Measurements from ENCODE around the gene NLRP11. TPM values are rescaled to one million over a fixed set of nuclear protein-coding genes. Genes with fewer than 3 reads are reported as not detected.

NLRP11 gene
- total RNA-seq, 1 donor from 2014 or later = not detected

DNA sequence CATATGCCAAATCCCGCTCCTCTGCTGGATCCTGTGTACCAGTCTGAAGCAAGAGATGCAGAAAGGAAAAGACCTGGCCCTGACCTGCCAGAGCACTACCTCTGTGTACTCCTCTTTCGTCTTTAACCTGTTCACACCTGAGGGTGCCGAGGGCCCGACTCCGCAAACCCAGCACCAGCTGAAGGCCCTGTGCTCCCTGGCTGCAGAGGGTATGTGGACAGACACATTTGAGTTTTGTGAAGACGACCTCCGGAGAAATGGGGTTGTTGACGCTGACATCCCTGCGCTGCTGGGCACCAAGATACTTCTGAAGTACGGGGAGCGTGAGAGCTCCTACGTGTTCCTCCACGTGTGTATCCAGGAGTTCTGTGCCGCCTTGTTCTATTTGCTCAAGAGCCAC lies 26.6 kb upstream of the NLRP11 start:
- Mint-ChIP-seq H3K27me3 (ENCODE audit: low read depth) (no peaks in the 10 kb centered on the region), H3K4me1 (no peaks in the 10 kb centered on the region), H3K36me3 (peaks cover 4% of the 10 kb centered on the region), H3K27ac (no peak overlapping the region), H3K4me3 (no peak overlapping the region), H3K9me3 (peaks cover 52% of the 10 kb centered on the region)
- DNase-seq (ENCODE audit: low spot score in 2 of 2, unreplicated experiment in 2 of 2) = no peak
- TF ChIP-seq, protein P1, sequence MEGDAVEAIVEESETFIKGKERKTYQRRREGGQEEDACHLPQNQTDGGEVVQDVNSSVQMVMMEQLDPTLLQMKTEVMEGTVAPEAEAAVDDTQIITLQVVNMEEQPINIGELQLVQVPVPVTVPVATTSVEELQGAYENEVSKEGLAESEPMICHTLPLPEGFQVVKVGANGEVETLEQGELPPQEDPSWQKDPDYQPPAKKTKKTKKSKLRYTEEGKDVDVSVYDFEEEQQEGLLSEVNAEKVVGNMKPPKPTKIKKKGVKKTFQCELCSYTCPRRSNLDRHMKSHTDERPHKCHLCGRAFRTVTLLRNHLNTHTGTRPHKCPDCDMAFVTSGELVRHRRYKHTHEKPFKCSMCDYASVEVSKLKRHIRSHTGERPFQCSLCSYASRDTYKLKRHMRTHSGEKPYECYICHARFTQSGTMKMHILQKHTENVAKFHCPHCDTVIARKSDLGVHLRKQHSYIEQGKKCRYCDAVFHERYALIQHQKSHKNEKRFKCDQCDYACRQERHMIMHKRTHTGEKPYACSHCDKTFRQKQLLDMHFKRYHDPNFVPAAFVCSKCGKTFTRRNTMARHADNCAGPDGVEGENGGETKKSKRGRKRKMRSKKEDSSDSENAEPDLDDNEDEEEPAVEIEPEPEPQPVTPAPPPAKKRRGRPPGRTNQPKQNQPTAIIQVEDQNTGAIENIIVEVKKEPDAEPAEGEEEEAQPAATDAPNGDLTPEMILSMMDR (IDR thresholded peaks at IDR 0.05; ENCODE audit: unreplicated experiment) = no peak

DNA sequence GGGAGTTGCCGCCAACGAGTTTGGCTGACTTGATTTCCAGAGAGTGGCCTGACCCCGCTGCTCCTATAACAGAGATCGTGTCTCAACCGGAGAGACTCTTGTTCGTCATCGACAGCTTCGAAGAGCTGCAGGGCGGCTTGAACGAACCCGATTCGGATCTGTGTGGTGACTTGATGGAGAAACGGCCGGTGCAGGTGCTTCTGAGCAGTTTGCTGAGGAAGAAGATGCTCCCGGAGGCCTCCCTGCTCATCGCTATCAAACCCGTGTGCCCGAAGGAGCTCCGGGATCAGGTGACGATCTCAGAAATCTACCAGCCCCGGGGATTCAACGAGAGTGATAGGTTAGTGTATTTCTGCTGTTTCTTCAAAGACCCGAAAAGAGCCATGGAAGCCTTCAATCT lies 26.2 kb upstream of the NLRP11 start:
- TF ChIP-seq, protein P1 (IDR thresholded peaks at IDR 0.05; ENCODE audit: unreplicated experiment) = no peak
- H3K4me3 Mint-ChIP-seq = no peak overlapping the region
- H3K9me3 Mint-ChIP-seq = peaks cover 52% of the 10 kb centered on the region
- no peak overlapping the region for H3K27ac Mint-ChIP-seq
- no peaks in the 10 kb centered on the region for H3K27me3 Mint-ChIP-seq (ENCODE audit: low read depth)
- H3K36me3 Mint-ChIP-seq = peaks cover 4% of the 10 kb centered on the region
- H3K4me1 Mint-ChIP-seq = no peaks in the 10 kb centered on the region
- DNase-seq (ENCODE audit: low spot score in 2 of 2, unreplicated experiment in 2 of 2) = no peak

DNA sequence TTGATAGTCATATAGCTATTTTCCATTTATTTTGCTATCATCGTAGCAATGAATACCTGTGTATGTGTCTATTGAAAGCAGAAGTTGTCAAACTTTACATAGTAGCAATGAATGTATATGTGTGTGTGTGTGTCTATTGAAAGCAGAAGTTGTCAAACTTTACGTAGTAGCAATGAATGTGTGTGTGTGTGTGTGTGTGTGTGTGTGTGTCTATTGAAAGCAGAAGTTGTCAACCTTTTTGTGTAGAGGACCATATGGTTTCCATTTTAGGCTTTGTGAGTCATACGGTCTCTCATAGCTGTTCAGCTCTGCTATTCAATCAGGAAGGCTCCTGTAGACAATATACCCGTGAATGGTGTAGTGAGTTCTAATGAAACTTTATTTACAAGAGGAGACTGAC lies 25.4 kb upstream of the NLRP11 start:
- Mint-ChIP-seq H3K4me3 (no peak overlapping the region), H3K36me3 (peaks cover 5% of the 10 kb centered on the region), H3K27ac (no peak overlapping the region), H3K4me1 (no peaks in the 10 kb centered on the region), H3K27me3 (ENCODE audit: low read depth) (no peaks in the 10 kb centered on the region), H3K9me3 (peaks cover 57% of the 10 kb centered on the region)
- DNase-seq (ENCODE audit: low spot score in 2 of 2, unreplicated experiment in 2 of 2) = no peak
- TF ChIP-seq, protein P1 (IDR thresholded peaks at IDR 0.05; ENCODE audit: unreplicated experiment) = no peak

DNA sequence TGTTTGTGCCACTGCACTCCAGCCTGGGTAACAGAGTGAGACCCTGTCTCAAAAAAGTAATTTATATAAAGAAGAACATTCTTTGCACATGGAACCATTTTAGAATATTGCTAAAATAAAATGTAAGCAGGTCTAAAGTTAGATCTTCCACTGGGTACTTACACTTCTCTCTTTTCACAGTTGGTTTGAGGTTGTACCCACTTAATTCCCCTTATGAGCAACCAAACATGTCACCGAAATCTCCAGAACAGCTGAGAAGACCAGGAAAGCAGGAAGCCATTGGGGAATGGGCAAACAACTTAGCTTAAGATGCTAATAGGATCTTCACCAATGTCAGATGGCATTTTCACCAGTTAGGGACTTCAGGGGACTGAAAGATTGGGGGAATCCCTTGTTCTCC lies 23.4 kb upstream of the NLRP11 start:
- DNase-seq (ENCODE audit: low spot score in 2 of 2, unreplicated experiment in 2 of 2) = no peak
- H3K36me3 Mint-ChIP-seq = peaks cover 10% of the 10 kb centered on the region
- no peak overlapping the region for H3K27ac Mint-ChIP-seq
- no peaks in the 10 kb centered on the region for H3K4me1 Mint-ChIP-seq
- no peaks in the 10 kb centered on the region for H3K27me3 Mint-ChIP-seq (ENCODE audit: low read depth)
- peaks cover 52% of the 10 kb centered on the region for H3K9me3 Mint-ChIP-seq
- no peak overlapping the region for H3K4me3 Mint-ChIP-seq
- TF ChIP-seq, protein P1 (IDR thresholded peaks at IDR 0.05; ENCODE audit: unreplicated experiment) = no peak

DNA sequence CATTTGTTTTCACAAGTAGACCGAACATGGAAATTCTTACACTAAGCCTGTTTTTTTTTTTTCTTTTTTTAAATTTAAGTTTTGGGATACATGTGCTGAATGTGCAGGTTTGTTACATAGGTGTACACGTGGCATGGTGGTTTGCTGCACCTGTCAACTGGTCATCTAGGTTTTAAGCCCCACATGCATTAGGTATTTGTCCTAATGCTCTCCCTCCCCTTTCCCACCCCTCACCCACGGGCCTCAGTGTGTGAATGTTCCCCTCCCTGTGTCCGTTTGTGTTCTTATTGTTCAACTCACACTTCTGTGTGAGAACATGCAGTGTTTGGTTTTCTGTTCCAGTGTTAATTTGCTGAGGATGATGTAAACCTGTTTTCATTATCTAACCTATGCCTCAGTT lies 7.1 kb upstream of the NLRP11 start:
- no peak overlapping the region for H3K27ac Mint-ChIP-seq
- H3K36me3 Mint-ChIP-seq = peaks cover 2% of the 10 kb centered on the region
- no peak for DNase-seq (ENCODE audit: low spot score in 2 of 2, unreplicated experiment in 2 of 2)
- H3K27me3 Mint-ChIP-seq (ENCODE audit: low read depth) = no peaks in the 10 kb centered on the region
- TF ChIP-seq, protein P1 (IDR thresholded peaks at IDR 0.05; ENCODE audit: unreplicated experiment) = no peak
- H3K9me3 Mint-ChIP-seq = peaks cover 59% of the 10 kb centered on the region
- H3K4me1 Mint-ChIP-seq = no peaks in the 10 kb centered on the region
- H3K4me3 Mint-ChIP-seq = no peak overlapping the region

DNA sequence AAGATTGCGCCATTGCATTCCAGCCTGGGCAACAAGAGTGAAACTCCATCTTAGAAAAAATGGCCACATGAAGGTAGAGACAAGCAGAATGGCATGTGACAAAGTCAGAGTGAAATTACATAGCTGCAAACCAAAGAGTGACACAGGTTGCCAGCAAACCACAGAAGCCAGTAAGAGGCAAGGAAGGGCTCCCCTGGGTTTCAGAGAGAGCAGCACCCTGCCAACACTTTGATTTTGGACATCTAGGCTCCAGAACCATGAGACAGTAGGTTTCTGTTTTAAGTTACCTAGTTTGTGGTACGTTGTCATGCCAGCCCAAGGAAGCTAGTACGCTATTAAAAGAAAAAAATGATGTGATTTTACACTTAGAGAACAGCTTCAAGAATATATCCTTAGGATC lies 6.5 kb upstream of the NLRP11 start:
- peaks cover 58% of the 10 kb centered on the region for H3K9me3 Mint-ChIP-seq
- no peak overlapping the region for H3K4me3 Mint-ChIP-seq
- H3K27ac Mint-ChIP-seq = no peak overlapping the region
- TF ChIP-seq, protein P1 (IDR thresholded peaks at IDR 0.05; ENCODE audit: unreplicated experiment) = no peak
- no peaks in the 10 kb centered on the region for H3K4me1 Mint-ChIP-seq
- H3K36me3 Mint-ChIP-seq = no peaks in the 10 kb centered on the region
- no peak for DNase-seq (ENCODE audit: low spot score in 2 of 2, unreplicated experiment in 2 of 2)
- H3K27me3 Mint-ChIP-seq (ENCODE audit: low read depth) = no peaks in the 10 kb centered on the region
